GM12891 (cell line): ENCODE data around the gene ATOSB.

Source experiments
- POLR2A ChIP-seq: IDR thresholded peaks from 2 replicates; pipeline ENCODE4 v1.6.1; 2011; ENCODE audit warnings: low read depth, low read length, control low read depth
- POLR2AphosphoS5 ChIP-seq: IDR thresholded peaks from 2 replicates; pipeline ENCODE4 v1.6.1; 2011; ENCODE audit warnings: low read depth, low read length, control low read depth

GRCh38 chr9:35104586-35104985 lies 11.1 kb downstream of the ATOSB start:
- no peak for TF ChIP-seq POLR2A
- TF ChIP-seq POLR2AphosphoS5 = no peak
